Measurements from ENCODE around the gene ACO2. TPM values are rescaled to one million over a fixed set of nuclear protein-coding genes. Genes with fewer than 3 reads are reported as not detected.

The ACO2 gene
- total RNA-seq, 4 donors from 2014 or later = 69.9 to 91.1 (median 76.4) TPM

Other genes starting within 250 kb of the ACO2 start
- gene CHADL, start 228.2 kb upstream of the ACO2 start, total RNA-seq = 10 to 100 TPM; 25.3 to 32.0 (median 27.5) TPM
- gene RANGAP1, start 182.9 kb upstream of the ACO2 start, total RNA-seq = 10 to 100 TPM; 42.0 to 78.7 (median 60.3) TPM
- 10 to 100 TPM; 45.0 to 74.9 (median 57.9) TPM for gene ZC3H7B, start 167.6 kb upstream of the ACO2 start, total RNA-seq
- 10 to 100 TPM; 20.1 to 49.4 (median 43.9) TPM for gene TEF, start 87.2 kb upstream of the ACO2 start, total RNA-seq
- 10 to 100 TPM; 50.8 to 67.3 (median 56.9) TPM for gene TOB2, start 22.3 kb upstream of the ACO2 start, total RNA-seq
- 10 to 100 TPM; 32.6 to 51.5 (median 36.4) TPM for gene PHF5A, start 425 bp upstream of the ACO2 start, total RNA-seq
- 10 to 100 TPM; 26.6 to 33.6 (median 27.5) TPM for gene POLR3H, start 75.4 kb downstream of the ACO2 start, total RNA-seq
- 10 to 100 TPM in 1 of 4 donors, 1 to 10 TPM in 3; 1.7 to 10.8 (median 2.5) TPM for gene CSDC2, start 91.9 kb downstream of the ACO2 start, total RNA-seq
- 10 to 100 TPM; 55.5 to 88.1 (median 83.5) TPM for gene PMM1, start 120.7 kb downstream of the ACO2 start, total RNA-seq
- 10 to 100 TPM; 16.5 to 24.6 (median 19.2) TPM for gene DESI1, start 151.9 kb downstream of the ACO2 start, total RNA-seq
- gene XRCC6, start 152.2 kb downstream of the ACO2 start, total RNA-seq = 100 to 1,000 TPM; 141 to 200 (median 178) TPM
- gene SNU13, start 219.8 kb downstream of the ACO2 start, total RNA-seq = 100 to 1,000 TPM in 1 of 4 donors, 10 to 100 TPM in 3; 66.3 to 104 (median 90.6) TPM
- 1 to 10 TPM in 1 of 4 donors, under 1 TPM in 2, not detected in 1; under 0.01 to 1.8 (median 0.44) TPM for gene MEI1, start 230.4 kb downstream of the ACO2 start, total RNA-seq

Measured in tibial nerve (tissue), 4 donors.